HFF-Myc (cell line): Measurements from ENCODE around the gene TTC7B.

Experiments
- DNase-seq: peaks from one replicate; pipeline ENCODE4 v3.0.0-alpha.2; 2011; ENCODE audit warnings: low read depth; ENCODE audit errors: extremely low read depth
- H3K4me3 ChIP-seq: replicated peaks from 2 replicates; pipeline ENCODE4 v1.5.1; 2011; ENCODE audit warnings: low read depth, mild to moderate bottlenecking, control low read depth, low read length
- TF ChIP-seq, protein P1 (sequence below): IDR thresholded peaks from 2 replicates; pipeline ENCODE4 v1.5.1; 2012; ENCODE audit warnings: mild to moderate bottlenecking, low read depth, low read length, control low read depth; ENCODE audit errors: missing control alignments

TTC7B gene

DNA sequence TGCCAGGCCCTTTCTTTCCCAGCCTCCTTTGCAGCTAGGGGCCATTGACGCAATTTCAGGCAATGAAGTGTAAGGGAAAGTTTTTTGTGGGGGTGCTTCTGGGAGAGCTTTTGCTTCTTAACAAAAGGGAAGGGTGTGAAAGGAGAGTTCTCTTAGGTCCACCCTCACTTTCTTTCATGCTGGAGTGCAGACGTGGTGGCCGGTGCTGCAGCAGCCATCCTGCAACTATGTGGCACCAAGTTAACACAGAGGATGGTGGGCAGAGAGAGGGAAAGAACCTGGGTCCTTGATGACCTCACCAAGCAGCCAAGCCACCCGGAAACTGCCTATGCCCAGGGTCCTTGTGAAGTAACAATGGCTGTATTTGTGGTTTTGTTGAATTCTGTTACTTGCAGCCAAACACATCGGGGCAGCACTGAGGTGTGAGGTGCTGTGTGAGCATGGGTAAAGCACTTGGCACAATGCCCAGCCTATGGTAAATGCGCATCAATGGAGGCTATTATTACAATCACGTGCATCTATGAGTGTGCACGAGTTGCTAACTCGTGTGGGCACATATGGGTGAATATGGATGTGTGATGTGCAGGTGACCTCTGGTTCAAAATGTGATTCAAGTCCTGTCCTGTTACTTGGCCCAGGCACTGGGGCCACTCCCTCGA, 296.8 kb downstream of the TTC7B start:
- TF ChIP-seq, protein P1, sequence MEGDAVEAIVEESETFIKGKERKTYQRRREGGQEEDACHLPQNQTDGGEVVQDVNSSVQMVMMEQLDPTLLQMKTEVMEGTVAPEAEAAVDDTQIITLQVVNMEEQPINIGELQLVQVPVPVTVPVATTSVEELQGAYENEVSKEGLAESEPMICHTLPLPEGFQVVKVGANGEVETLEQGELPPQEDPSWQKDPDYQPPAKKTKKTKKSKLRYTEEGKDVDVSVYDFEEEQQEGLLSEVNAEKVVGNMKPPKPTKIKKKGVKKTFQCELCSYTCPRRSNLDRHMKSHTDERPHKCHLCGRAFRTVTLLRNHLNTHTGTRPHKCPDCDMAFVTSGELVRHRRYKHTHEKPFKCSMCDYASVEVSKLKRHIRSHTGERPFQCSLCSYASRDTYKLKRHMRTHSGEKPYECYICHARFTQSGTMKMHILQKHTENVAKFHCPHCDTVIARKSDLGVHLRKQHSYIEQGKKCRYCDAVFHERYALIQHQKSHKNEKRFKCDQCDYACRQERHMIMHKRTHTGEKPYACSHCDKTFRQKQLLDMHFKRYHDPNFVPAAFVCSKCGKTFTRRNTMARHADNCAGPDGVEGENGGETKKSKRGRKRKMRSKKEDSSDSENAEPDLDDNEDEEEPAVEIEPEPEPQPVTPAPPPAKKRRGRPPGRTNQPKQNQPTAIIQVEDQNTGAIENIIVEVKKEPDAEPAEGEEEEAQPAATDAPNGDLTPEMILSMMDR: no peak
- no peak overlapping the region for H3K4me3 ChIP-seq
- no peak for DNase-seq

GRCh38 chr14:90518941-90519256, 297.3 kb downstream of the TTC7B start:
- TF ChIP-seq, protein P1: peak; percentile 51
- DNase-seq: no peak

DNA sequence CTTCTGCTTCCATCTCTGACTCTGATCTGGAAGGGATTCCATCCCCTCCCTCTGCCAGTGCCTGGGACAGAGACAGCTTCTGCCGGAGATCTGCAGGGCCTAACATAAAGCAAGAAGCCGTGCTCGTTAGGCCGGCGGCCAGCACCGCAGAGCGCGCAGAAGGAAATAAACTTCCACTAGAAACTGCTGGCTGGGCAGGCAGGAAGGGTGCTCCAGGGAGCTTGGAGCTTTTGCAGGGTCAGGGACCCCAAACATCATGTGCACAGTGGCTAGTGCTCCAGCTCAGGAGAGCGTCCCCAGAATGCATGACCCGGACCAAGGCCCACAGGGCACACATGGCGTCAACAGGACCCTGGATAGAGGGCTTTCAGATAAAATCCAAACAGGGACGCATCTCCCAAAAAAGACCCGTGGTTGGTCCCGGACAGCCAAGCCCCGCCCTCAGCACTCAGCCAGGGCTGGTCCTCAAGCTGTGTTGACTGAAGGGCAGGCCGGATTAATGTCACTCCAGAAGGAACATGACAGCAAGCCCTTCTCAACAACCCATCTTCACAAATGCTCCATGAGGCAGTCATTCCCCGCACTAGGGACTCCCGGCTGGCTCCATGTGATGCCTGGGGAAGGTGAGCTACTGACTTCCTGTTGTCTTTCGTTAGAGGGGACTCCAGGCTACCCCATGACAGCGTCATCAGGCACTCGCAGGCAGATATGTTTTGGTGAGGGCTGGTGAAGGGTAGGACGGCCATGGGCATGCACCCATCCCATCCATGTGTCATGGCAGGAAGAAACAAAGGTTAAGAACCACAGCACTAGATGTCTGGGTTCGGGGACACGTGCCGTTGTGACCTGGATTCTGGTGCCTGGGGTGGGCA, 297.9 kb downstream of the TTC7B start:
- no peak for DNase-seq
- TF ChIP-seq, protein P1: no peak

More at GRCh38 chr14:90518941-90519256, 297.3 kb downstream of the TTC7B start:
- no peak overlapping the region for H3K4me3 ChIP-seq

GRCh38 chr14:90517076-90517841, 299.0 kb downstream of the TTC7B start:
- no peak overlapping the region for H3K4me3 ChIP-seq
- TF ChIP-seq, protein P1: no peak
- DNase-seq: no peak

More for the DNA sequence above, 297.9 kb downstream of the TTC7B start:
- H3K4me3 ChIP-seq: no peak overlapping the region

DNA sequence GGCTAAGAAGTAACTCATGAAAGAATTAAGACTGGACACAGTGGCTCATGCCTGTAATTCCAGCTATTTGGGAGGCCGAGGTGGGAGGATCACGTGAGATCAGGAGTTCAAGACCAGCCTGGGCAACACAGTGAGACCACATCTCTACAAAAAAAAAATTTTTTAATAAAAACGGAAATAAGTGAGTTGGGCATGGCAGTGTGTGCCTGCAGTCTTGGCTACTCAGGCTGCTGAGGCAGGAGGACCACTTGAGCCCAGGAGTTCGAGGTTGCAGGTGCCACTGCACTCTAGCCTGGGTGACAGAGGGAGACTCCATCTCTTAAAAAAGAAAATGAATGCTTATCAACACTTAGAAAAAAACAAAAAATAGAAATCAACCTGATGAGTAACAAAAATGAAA, 301.7 kb downstream of the TTC7B start:
- TF ChIP-seq, protein P1: no peak
- H3K4me3 ChIP-seq: no peak overlapping the region
- no peak for DNase-seq

DNA sequence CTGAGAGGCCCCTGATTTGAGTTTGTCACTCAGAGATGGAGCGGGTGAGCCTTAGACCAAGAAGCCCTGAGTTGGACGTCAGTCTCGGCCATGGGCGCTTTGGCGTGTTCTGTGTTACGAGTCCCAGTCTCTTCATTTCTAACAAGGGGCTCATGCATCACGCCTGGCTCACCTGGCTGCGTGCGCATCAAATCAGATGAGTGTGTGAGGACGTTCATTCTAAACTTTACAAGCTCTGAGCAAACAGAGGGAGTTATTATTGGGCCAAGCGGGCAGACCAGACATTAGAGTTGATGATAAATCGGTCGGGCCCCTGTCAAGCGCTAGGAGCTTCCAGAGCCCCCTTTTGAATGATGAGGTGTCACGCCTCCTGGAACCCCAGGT, 302.2 kb downstream of the TTC7B start:
- TF ChIP-seq, protein P1: no peak
- no peak for DNase-seq
- H3K4me3 ChIP-seq: no peak overlapping the region
